ENCODE results near the gene ZNF106.

ZNF106 gene

DNA sequence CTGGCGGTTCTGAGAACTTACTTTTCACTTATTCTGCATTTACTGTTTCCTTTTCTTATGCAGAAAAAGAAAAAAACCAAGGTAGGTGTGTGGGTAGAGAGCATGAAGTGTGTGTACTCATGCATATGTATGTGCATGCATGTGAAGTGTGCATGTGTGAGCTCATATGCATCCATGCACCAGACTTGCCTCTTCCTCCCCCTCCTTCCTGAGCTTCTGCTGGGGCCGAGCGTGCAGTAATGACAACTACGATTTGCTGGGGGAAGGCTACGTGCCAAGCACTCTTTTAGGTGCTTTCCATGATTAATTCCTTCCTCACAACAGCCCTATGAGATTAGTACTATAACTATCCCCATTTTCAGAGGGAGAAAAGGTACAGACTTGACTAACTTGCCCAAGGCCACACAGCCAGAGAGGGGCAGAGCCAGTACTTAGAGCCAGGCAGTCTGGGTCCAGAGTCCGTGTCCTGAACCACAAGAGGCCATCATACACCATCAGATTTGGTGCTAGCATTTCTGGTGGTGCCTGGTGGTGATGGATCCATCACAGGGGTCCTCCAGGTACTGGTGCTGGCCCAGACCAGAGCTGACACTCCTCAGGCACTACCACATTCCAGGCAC is 85.0 kb downstream of the ZNF106 start:
- DNase-seq (ENCODE audit: low spot score), result no peak

- DNase-seq (ENCODE audit: low spot score), result peak; percentile 78
Observed at GRCh38 chr15:42404461-42405235, 86.3 kb downstream of the ZNF106 start.

GRCh38 chr15:42403389-42403788 is 87.6 kb downstream of the ZNF106 start:
- DNase-seq (ENCODE audit: low spot score), result no peak

DNA sequence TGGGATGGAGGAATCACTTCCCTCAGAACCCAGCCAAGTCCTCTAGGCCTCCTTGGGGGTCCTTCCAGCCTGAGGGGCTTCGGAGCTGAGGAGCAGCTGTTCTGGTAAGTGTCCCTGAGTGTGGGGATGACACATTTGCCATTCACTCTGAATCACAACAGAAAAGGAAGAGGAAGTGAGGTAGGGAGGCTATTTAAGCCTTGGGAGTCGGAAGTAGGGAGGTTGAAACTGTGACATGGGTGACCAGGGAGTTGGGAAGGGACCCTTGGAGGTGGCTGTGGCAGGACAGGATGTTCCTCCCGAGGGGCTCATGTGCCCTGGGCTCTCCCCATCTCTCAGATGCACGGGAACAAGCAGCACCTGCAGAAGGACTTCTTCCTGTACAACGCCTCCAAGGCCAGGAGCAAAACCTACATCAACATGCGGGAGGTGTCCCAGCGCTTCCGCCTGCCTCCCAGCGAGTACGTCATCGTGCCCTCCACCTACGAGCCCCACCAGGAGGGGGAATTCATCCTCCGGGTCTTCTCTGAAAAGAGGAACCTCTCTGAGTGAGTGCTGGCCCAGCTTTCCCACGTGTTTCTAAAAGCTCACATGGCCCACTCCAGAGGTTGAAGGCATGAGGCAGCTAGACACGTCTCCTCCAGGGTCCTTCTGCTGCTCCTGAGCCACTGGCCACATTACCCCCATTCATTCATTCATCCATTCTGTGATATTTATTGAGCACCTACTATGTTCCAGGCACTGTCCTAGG is 88.3 kb downstream of the ZNF106 start:
- DNase-seq (ENCODE audit: low spot score), result no peak

- no peak for DNase-seq (ENCODE audit: low spot score)
Observed at GRCh38 chr15:42401544-42402454, 89.1 kb downstream of the ZNF106 start.

DNA sequence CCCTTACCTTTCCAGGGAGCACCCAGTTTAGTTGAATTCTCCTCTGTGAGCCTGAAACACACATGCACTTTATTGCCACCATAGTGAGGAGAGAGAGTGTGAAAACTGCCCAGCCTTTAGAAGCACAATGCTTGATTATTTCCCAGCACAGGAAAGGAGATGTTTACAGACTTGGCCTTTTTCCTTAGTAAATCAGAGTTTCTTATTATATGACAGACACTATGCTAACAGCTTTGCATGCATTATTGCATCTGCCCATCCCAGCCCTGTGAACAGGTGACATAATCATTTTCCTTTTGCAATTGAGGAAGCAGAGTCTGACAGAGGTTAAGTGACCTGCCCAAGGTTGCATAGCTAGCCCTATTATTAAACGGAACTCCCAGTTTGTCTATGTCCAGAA is 95.1 kb downstream of the ZNF106 start:
- DNase-seq (ENCODE audit: low spot score), result no peak

- no peak for DNase-seq (ENCODE audit: low spot score)
Observed at GRCh38 chr15:42394106-42394505, 96.8 kb downstream of the ZNF106 start.

- peak; percentile 76 for DNase-seq (ENCODE audit: low spot score)
Observed at GRCh38 chr15:42392309-42393024, 98.5 kb downstream of the ZNF106 start.

DNA sequence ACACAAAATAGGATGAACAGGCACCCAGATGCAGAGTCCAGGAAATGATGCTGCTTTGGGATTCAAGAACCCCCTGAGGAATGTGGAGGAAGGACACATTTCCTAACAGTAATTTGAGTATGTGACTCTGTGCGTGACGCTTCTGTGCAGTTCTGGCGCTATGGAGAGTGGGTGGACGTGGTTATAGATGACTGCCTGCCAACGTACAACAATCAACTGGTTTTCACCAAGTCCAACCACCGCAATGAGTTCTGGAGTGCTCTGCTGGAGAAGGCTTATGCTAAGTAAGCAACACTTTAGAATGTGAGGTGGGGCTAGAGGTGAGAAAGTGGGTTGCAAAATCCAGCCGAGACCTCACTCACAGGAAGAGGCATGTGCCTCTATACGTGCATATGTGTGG is 103.3 kb downstream of the ZNF106 start:
- DNase-seq (ENCODE audit: low spot score), result no peak

DNA sequence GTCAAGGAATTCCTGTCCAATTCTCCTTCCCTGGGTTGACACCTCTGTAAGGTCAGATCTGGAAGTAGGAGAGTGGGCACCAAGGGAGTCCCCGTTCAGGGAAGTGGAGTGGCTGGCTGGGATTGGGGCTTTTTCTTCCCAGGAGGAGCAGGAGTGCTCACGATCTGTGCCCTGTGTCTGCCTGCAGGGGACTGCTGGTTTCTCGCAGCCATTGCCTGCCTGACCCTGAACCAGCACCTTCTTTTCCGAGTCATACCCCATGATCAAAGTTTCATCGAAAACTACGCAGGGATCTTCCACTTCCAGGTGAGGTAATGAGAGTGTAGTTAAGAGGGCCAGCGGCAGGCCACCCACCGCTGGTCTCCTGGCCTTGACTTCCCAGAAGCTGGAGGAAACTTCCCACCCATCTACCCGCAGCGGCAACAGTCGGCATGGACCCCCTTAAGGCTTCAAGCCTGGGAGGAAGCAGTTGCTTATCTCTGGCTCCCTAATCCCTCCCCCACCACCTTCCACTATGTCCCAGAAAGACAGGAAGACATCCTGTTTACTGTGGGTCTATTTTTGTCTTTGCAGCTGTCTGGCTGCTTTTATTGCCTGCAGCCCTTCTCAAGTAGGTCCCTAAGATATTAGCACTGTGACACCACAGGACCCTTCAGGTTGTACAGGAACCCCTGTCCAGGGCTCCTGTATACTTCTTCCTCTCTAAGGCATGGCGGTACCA is 104.8 kb downstream of the ZNF106 start:
- no peak for DNase-seq (ENCODE audit: low spot score)

GRCh38 chr15:42385206-42385979 is 105.5 kb downstream of the ZNF106 start:
- peak; percentile 37 for DNase-seq (ENCODE audit: low spot score)

DNA sequence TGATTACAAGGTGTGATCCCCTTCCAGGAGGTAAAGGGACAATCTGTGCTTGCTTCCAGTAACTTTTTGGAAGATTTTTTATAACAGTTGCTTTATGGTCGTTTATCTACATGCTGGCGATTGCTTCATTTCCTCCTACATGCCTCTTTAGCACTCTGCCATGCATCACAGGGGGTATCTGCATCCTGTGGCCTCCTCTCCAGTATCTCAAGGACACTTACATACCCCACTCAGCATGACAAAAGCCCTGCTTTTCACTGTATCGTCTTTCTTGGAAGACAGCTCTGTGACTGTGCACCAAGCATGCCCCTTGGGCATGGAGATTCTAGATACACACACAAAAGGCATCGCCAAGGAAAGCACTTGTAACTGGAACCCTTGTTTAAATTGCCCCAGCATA is 106.3 kb downstream of the ZNF106 start:
- DNase-seq (ENCODE audit: low spot score), result no peak

GRCh38 chr15:42378011-42378410 is 112.9 kb downstream of the ZNF106 start:
- no peak for DNase-seq (ENCODE audit: low spot score)

- DNase-seq (ENCODE audit: low spot score), result no peak
Observed at GRCh38 chr15:42375941-42376340, 115.0 kb downstream of the ZNF106 start.

DNA sequence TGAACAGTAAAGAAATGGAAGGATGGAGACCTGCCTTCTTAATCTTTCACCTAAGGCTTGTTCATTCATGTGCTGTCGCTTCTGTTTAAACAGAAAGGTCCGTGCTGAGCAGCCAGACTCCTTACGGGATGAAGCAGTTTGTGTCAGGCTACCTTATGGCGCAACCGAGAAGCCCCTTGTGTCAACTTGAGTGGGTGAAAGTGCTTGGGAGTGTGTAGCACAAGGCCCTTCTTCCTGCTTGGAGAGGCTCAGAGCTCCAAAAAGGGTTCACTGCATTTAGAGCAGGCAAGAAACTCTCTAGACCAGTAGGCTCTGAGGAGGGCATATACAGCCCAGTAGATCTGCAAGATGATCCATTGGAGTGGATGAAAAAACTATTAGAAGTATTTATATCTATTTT is 115.7 kb downstream of the ZNF106 start:
- DNase-seq (ENCODE audit: low spot score), result no peak

DNA sequence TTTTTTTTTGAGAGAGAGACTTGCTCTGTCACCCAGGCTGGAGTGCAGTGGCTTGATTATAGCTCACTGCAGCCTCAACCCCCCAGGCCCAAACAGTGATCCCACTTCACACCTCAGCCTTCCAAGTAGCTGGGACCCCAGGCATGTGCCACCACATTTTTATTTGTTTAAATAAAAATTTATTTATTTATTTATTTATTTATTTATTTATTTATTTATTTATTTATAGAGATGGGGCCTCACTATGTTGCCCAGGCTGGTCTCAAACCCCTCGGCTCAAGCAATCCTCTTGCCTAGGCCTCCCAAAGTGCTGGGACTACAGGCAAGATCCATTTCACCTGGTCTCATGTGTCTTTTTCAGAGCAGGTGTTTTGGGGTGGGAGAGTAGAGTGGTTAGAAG is 116.1 kb downstream of the ZNF106 start:
- no peak for DNase-seq (ENCODE audit: low spot score)

DNA sequence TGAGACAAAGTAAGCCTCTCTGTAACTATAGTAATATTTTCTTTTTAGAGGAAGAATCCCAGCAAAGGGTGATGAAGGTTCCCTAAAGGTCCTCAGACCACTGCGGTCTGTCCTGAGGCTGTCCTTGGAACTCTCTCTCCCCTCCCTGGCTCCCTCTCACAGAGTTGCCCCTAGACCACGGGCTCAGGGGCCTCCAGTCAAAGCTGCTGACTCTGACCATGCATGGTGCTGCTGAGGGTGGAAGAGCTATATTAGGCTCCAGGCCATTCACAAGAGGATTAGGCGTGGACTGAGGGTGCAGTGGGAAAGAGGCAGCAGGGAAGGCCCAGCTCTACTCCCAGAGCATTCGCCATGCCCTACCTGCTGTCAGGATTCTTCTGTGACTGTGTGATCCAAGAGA is 117.0 kb downstream of the ZNF106 start:
- DNase-seq (ENCODE audit: low spot score), result no peak

- no peak for DNase-seq (ENCODE audit: low spot score)
Observed at GRCh38 chr15:42373274-42373673, 117.7 kb downstream of the ZNF106 start.

GRCh38 chr15:42371096-42371495 is 119.8 kb downstream of the ZNF106 start:
- DNase-seq (ENCODE audit: low spot score), result no peak

- no peak for DNase-seq (ENCODE audit: low spot score)
Observed at GRCh38 chr15:42368096-42368495, 122.8 kb downstream of the ZNF106 start.
